ENCODE results near the gene POLH.
A peak's percentile ranks its signal among the peaks of the same experiment; 100 is the strongest.

DNA sequence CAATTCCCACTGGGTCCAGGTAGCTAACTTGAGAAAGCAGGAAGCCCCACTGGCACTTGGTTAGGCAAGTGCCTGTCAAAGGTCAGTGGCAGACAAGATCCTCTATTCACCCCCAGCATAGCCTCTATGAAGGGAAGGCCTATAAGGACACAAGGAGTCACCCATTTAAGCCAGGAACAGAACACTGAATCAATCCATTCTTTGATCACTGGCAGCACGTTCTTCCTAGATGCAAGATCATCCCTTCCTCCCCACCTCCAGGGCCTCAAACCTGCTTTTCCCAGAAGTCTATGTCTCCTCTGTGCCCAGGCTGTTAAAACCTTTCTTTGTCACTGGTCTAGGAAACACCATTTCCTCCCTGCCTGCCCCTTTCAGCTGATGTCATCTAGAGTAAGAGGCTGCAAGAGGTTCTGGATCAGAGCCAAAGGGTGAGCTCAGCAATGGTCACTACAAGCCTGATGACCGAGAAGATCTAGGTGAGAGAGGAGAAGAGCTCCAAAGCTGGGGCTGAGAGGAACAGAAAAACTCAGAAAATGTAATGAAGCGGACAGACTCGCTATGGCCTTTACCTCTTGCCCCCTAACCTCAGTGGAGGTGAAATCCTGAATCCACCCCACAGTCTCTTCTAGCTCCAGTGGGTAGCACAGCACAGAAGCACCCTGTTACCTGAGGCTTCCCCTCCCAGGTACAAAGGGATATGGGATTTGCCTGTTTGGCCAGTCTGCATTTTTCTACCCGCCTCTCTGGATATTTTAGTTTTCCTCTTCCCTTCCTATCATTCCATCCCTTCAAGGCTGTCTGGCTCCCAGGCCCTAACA lies 51.2 kb downstream of the POLH start:
- TF ChIP-seq, protein P1, sequence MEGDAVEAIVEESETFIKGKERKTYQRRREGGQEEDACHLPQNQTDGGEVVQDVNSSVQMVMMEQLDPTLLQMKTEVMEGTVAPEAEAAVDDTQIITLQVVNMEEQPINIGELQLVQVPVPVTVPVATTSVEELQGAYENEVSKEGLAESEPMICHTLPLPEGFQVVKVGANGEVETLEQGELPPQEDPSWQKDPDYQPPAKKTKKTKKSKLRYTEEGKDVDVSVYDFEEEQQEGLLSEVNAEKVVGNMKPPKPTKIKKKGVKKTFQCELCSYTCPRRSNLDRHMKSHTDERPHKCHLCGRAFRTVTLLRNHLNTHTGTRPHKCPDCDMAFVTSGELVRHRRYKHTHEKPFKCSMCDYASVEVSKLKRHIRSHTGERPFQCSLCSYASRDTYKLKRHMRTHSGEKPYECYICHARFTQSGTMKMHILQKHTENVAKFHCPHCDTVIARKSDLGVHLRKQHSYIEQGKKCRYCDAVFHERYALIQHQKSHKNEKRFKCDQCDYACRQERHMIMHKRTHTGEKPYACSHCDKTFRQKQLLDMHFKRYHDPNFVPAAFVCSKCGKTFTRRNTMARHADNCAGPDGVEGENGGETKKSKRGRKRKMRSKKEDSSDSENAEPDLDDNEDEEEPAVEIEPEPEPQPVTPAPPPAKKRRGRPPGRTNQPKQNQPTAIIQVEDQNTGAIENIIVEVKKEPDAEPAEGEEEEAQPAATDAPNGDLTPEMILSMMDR (IDR thresholded peaks at IDR 0.05; ENCODE audit: extremely low read depth in 1 of 2, insufficient read depth in 1 of 2, low read depth in 1 of 2, low read length in 2 of 2) = no peak
- no peak for TF ChIP-seq POLR2A (IDR thresholded peaks at IDR 0.05; ENCODE audit: low read depth, low read length)
- TF ChIP-seq JUN (IDR thresholded peaks at IDR 0.05; ENCODE audit: borderline replicate concordance, insufficient read depth, insufficient read length, low read depth) = peak; percentile 73
- TF ChIP-seq MYC (IDR thresholded peaks at IDR 0.05; ENCODE audit: low read depth, low read length) = no peak
- no peak for TF ChIP-seq EZH2 (IDR thresholded peaks at IDR 0.05; ENCODE audit: borderline replicate concordance, low read depth, low read length, severe bottlenecking)
- TF ChIP-seq, protein P2, sequence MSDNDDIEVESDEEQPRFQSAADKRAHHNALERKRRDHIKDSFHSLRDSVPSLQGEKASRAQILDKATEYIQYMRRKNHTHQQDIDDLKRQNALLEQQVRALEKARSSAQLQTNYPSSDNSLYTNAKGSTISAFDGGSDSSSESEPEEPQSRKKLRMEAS (IDR thresholded peaks at IDR 0.05; ENCODE audit: insufficient read depth, insufficient read length) = no peak
- peak; percentile 44 for TF ChIP-seq POLR2AphosphoS5 (IDR thresholded peaks at IDR 0.05; ENCODE audit: insufficient read depth, low read depth, low read length)
